ENCODE data around the gene TRIM7.
A peak's percentile ranks its signal among the peaks of the same experiment; 100 is the strongest.
"Not testable (repeated sequence)": the region's sequence is repeated elsewhere in the genome, so short reads cannot be mapped to it uniquely, and the experiment has no call there.

TRIM7 gene

DNA sequence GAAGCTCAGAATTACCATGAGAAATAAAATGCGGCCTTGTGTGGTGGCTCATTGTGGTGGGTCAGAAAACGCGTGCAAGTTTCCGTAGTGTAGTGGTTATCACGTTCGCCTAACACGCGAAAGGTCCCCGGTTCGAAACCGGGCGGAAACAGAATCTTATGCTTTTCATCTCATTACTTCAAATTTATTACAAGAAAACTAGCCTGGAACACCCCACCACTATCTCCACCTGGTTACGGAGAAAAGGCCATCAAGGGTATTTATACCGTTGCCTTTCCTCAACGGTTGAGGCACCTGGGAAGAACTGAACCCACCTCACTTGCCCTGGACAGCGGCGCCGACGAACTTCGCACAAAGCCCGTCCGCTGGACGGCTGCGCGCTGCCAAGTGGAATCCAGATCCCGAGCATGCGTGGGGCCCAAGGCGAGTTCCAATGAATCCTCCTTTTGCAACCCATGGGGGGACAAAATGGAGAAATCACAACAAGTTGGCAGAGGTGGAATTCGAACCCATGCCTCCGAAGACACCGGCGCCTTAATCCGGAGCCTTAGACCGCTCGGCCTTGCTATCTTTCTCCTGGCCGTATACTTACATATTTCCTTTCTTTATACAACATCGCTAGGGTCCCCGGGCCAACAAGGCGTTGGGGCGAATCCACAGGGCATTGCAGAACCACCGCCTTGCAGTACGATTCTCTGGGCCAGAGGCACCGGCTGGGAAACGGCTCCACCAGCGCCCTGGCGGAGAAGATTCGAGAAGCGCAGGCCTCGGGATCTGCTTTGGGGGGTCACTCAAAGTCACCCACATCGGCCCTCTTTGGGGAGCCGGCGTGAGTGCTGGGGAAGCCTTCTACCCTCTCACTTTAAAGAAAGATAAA, 40.7 kb downstream of the TRIM7 start:
- no peaks in the 10 kb centered on the region for H3K9me3 Mint-ChIP-seq
- H3K27ac Mint-ChIP-seq, result peak overlapping the region; percentile 82 to 94
- peaks cover 91% of the 10 kb centered on the region for H3K4me1 Mint-ChIP-seq
- H3K27me3 Mint-ChIP-seq, result no peaks in the 10 kb centered on the region
- ATAC-seq (no peak), DNase-seq (peak in 1 of 2 donors; percentile 62)
- peak overlapping the region; percentile 75 to 83 for H3K4me3 Mint-ChIP-seq

- no peaks in the 10 kb centered on the region for H3K9me3 Mint-ChIP-seq
- peak overlapping the region; percentile 82 to 94 for H3K27ac Mint-ChIP-seq
- peaks cover 87% of the 10 kb centered on the region for H3K4me1 Mint-ChIP-seq
- DNase-seq (no peak), ATAC-seq (no peak)
- peak overlapping the region; percentile 70 to 83 for H3K4me3 Mint-ChIP-seq
- no peaks in the 10 kb centered on the region for H3K27me3 Mint-ChIP-seq
Measured at GRCh38 chr5:181163487-181164075, 41.4 kb downstream of the TRIM7 start.

DNA sequence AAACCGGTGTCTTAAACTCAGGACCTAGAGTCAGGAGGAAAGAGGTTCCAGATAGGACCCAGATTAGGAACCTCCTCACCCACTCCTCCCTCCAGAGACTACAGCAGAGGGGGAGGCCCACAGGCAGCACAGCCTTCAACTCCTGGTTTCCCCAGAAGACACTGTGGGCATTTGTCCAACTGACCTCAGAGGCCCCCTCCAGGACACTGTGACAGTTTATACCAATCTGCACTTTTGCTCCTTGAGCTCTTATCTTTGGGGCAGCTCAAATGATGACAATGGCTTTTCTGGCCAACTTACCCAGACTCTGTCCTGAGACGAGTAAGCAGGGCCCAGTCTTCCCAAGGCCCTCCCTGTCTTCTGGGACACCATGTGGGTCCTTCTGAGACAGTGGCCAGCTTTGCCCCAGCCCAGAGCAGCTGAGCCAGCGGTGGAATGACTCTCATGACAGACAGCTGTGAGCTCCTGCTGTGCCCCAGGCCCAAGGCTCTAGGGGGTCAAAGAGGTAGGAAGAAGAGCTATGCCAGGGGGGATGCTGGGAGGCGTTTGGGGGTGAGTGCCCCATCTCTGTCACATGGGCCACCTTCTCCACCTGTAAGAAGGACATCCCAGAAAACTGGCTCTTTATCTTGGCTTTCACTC, 43.3 kb downstream of the TRIM7 start:
- peak in 1 of 2 donors; percentile 31 for DNase-seq
- no peaks in the 10 kb centered on the region for H3K9me3 Mint-ChIP-seq
- peak overlapping the region; percentile 79 to 85 for H3K4me3 Mint-ChIP-seq
- H3K4me1 Mint-ChIP-seq, result peaks cover 69% of the 10 kb centered on the region
- no peak for ATAC-seq
- no peak overlapping the region for H3K27ac Mint-ChIP-seq
- H3K27me3 Mint-ChIP-seq, result no peaks in the 10 kb centered on the region

DNA sequence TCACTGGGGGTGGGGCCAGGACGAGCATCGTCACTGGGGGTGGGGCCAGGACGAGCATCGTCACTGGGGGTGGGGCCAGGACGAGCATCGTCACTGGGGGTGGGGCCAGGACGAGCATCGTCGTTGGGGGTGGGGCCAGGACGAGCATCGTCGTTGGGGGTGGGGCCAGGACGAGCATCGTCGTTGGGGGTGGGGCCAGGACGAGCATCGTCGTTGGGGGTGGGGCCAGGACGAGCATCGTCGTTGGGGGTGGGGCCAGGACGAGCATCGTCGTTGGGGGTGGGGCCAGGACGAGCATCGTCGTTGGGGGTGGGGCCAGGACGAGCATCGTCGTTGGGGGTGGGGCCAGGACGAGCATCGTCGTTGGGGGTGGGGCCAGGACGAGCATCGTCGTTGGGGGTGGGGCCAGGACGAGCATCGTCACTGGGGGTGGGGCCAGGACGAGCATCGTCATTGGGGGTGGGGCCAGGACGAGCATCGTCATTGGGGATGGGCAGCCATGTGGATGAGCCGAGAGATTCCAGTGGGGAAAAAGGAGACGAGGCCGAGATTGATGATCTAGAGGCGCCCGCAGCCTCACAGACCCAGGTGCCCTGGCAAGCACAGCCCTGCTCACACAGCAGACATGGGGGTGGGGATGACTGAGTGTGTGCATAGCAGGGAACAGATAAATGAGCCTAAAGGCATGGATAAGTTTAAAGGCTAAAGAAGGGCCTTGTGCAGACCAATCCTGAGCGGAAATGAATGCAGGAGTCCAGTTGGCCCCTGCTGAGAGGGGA, 44.1 kb downstream of the TRIM7 start:
- DNase-seq (peak; percentile 55 to 67), ATAC-seq (peak; percentile 47)
- peaks cover 62% of the 10 kb centered on the region for H3K4me1 Mint-ChIP-seq
- peak overlapping the region in 1 of 2 donors; percentile 98 for H3K27ac Mint-ChIP-seq
- peak overlapping the region; percentile 79 to 85 for H3K4me3 Mint-ChIP-seq
- H3K9me3 Mint-ChIP-seq, H3K27me3 Mint-ChIP-seq: not testable (repeated sequence)

DNA sequence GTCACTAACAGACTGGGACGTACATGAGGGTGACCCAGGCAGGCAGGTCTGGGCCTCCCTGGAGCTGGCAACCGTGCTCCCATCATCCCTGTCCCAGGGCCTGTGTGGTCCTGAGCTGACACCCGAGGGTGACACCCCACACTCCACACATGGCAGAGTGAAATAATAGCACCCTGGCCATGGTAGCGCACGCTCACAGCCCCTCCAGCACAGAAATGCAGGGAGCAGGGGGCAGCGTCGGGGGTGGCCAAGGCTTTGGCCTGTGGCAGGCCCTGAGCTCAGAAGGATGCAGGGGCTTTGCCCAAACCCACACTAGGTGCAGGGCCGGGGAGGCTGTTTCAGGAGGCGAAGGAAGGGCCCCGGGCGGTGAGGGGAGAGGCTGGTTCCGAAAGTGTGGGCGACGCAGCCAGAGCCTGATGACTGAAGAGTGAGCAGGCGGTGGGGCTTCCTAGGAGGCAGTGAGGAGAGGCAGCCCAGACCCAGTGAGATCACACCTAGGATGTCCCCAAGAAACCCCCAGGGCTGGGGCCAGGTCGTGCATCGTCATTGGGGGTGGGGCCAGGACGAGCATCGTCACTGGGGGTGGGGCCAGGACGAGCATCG, 44.7 kb downstream of the TRIM7 start:
- H3K4me3 Mint-ChIP-seq, result peak overlapping the region; percentile 60 to 71
- H3K27me3 Mint-ChIP-seq, result no peaks in the 10 kb centered on the region
- DNase-seq (peak; percentile 71 to 91), ATAC-seq (peak; percentile 95)
- H3K27ac Mint-ChIP-seq, result peak overlapping the region in 1 of 2 donors; percentile 91
- peaks cover 0 to under 1% of the 10 kb centered on the region in 2 donors for H3K9me3 Mint-ChIP-seq
- H3K4me1 Mint-ChIP-seq, result peaks cover 55% of the 10 kb centered on the region

- Mint-ChIP-seq H3K4me1 (peaks cover 54% of the 10 kb centered on the region), H3K27me3 (no peaks in the 10 kb centered on the region), H3K4me3 (peak overlapping the region; percentile 60 to 72), H3K27ac (peak overlapping the region in 1 of 2 donors; percentile 60), H3K9me3 (peaks cover 5 to 8% of the 10 kb centered on the region in 2 donors)
- ATAC-seq (peak; percentile 71), DNase-seq (peak; percentile 87 to 89)
Measured at GRCh38 chr5:181159286-181160151, 45.5 kb downstream of the TRIM7 start.

DNA sequence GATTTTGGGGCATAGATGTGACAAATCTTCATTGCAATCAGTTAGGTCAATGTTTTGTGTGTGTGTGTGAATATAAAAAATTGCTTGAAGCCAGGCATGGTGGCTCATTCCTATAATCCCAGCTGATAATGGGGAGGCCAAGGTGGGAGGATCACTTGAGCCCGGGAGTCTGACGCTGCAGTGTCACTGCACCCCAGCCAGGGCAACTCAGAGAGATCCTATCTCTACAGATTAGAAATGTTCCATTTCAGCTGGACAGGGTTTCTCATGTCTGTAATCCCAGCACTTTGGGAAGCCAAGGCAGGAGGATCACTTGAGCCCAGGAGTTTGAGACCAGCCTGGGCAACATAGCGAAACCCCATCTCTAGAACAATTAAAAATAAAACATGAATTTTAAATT, 46.1 kb downstream of the TRIM7 start:
- Mint-ChIP-seq H3K4me3 (no peak overlapping the region), H3K27ac (no peak overlapping the region), H3K4me1 (peaks cover 53% of the 10 kb centered on the region), H3K27me3 (no peaks in the 10 kb centered on the region), H3K9me3 (peaks cover 5 to 12% of the 10 kb centered on the region in 2 donors)
- DNase-seq (no peak), ATAC-seq (no peak)

DNA sequence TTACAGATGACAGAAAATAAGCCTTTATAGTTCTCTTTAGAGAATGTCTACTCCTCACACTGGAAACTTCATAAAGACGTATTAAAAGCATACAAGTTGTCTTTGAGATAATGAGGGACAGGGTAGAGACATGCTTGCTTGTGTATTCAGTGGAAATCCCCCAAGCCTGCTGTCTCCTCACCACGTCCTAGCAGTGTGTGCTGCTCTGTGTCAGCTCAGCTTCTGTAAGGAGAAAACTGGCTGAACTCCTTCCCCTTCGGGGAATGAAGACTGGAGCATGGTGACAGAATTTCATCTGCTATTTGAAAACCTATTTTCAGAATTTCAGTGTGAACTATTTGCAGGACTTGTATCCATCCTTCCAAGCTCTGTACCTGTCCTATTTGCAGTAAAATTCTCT, 48.2 kb downstream of the TRIM7 start:
- Mint-ChIP-seq H3K27ac (no peak overlapping the region), H3K4me3 (no peak overlapping the region), H3K9me3 (peaks cover 5 to 13% of the 10 kb centered on the region in 2 donors), H3K27me3 (no peaks in the 10 kb centered on the region), H3K4me1 (peaks cover 42% of the 10 kb centered on the region)
- ATAC-seq, result no peak
- no peak for DNase-seq

DNA sequence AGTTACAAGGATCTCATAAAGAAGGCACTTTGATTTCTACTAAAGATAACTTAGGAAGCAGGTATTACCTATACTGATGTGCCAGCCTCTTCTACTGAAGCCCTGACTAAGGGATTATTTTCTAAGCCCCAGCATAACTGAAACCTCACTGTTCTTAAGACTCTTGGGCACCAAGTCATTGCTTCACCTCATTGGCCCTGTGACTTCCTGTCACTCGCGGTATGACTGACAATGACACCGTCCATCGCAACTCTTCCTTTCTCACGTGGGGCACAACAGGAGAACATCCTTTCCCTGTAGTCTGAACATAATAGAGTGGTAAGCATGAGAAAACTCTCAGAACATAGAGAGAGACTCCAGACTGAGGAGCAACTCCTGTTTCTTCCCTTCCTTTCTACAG, 51.2 kb downstream of the TRIM7 start:
- DNase-seq (peak in 1 of 2 donors; percentile 50), ATAC-seq (peak; percentile 95)
- Mint-ChIP-seq H3K9me3 (peaks cover 5 to 13% of the 10 kb centered on the region in 2 donors), H3K27me3 (peaks cover 27% of the 10 kb centered on the region), H3K4me1 (peaks cover 18% of the 10 kb centered on the region), H3K4me3 (no peak overlapping the region), H3K27ac (no peak overlapping the region)

GRCh38 chr5:181152406-181152805, 52.6 kb downstream of the TRIM7 start:
- no peak for ATAC-seq
- no peak for DNase-seq
- Mint-ChIP-seq H3K27me3 (peaks cover 41% of the 10 kb centered on the region), H3K4me3 (no peak overlapping the region), H3K9me3 (peaks cover 5 to 13% of the 10 kb centered on the region in 2 donors), H3K4me1 (peaks cover 18% of the 10 kb centered on the region), H3K27ac (no peak overlapping the region)

- Mint-ChIP-seq H3K9me3 (peaks cover 5 to 13% of the 10 kb centered on the region in 2 donors), H3K27me3 (peaks cover 51% of the 10 kb centered on the region), H3K4me1 (peaks cover 18% of the 10 kb centered on the region), H3K4me3 (no peak overlapping the region), H3K27ac (no peak overlapping the region)
- ATAC-seq (no peak), DNase-seq (no peak)
Measured at GRCh38 chr5:181151146-181151545, 53.9 kb downstream of the TRIM7 start.

- peaks cover 51% of the 10 kb centered on the region for H3K27me3 Mint-ChIP-seq
- ATAC-seq (no peak), DNase-seq (no peak)
- peaks cover 17% of the 10 kb centered on the region for H3K4me1 Mint-ChIP-seq
- H3K4me3 Mint-ChIP-seq, result no peak overlapping the region
- no peak overlapping the region for H3K27ac Mint-ChIP-seq
- H3K9me3 Mint-ChIP-seq, result peaks cover 4 to 10% of the 10 kb centered on the region in 2 donors
Measured at GRCh38 chr5:181149806-181150733, 54.9 kb downstream of the TRIM7 start.

GRCh38 chr5:181149355-181149754, 55.6 kb downstream of the TRIM7 start:
- Mint-ChIP-seq H3K9me3 (peaks cover 0 to 5% of the 10 kb centered on the region in 2 donors), H3K27me3 (peaks cover 52% of the 10 kb centered on the region), H3K4me1 (peaks cover 13% of the 10 kb centered on the region), H3K27ac (no peak overlapping the region), H3K4me3 (no peak overlapping the region)
- DNase-seq (no peak), ATAC-seq (no peak)
